CD14-positive monocyte (primary cell): ENCODE results near the gene PUM1. TPM values are rescaled to one million over a fixed set of nuclear protein-coding genes. Genes with fewer than 3 reads are reported as not detected.
A peak's percentile ranks its signal among the peaks of the same experiment; 100 is the strongest.

Source experiments
- DNase-seq, 3 donors: peaks; one replicate each; pipeline ENCODE4 v3.0.0-alpha.2; 2011 to 2022
- H2AFZ ChIP-seq: 2 replicates; pipeline ENCODE4 v1.6.0; 2012; ENCODE audit warnings: mild to moderate bottlenecking, low read depth, low read length, inconsistent platforms; ENCODE audit not compliant: insufficient read depth, poor library complexity, severe bottlenecking
- H3K27ac ChIP-seq, 2 donors: 1 replicate in 1 of 2; 2 replicates in 1 of 2; pipeline ENCODE4 v1.5.1; 2012 to 2013; ENCODE audit warnings: low read length in 2 of 2, control low read depth in 1 of 2, inconsistent platforms in 1 of 2, low read depth in 1 of 2, mild to moderate bottlenecking in 1 of 2
- H3K27me3 ChIP-seq, 2 donors: one replicate each; pipeline versions ENCODE4 v1.6.0 to v1.6.1; 2011 to 2013; ENCODE audit warnings: low read length in 2 of 2; ENCODE audit not compliant: control insufficient read depth in 2 of 2, insufficient read depth in 2 of 2
- H3K36me3 ChIP-seq, 2 donors: replicated peaks in 1 of 2; 1 replicate in 1 of 2; 2 replicates in 1 of 2; pipeline versions ENCODE4 v1.5.1 to v1.6.1; 2012 to 2013; ENCODE audit warnings: low read length in 2 of 2, control low read depth in 1 of 2, inconsistent platforms in 1 of 2, mild to moderate bottlenecking in 1 of 2; ENCODE audit not compliant: insufficient read depth in 2 of 2, control insufficient read depth in 1 of 2
- H3K4me1 ChIP-seq, 2 donors: 1 replicate in 1 of 2; 2 replicates in 1 of 2; pipeline versions ENCODE4 v1.5.1 to v1.6.1; 2012 to 2013; ENCODE audit warnings: low read length in 2 of 2, control low read depth in 1 of 2, inconsistent platforms in 1 of 2, mild to moderate bottlenecking in 1 of 2, moderate library complexity in 1 of 2; ENCODE audit not compliant: insufficient read depth in 2 of 2, control insufficient read depth in 1 of 2
- H3K4me2 ChIP-seq: replicated peaks from 2 replicates; pipeline ENCODE3; 2012; ENCODE audit warnings: low read length, moderate library complexity, mild to moderate bottlenecking; ENCODE audit not compliant: poor library complexity, severe bottlenecking; ENCODE audit errors: extremely low read depth
- H3K4me3 ChIP-seq, 3 experiments: fragments of 200-600 bp in 1 of 3; sonication (generic) in 1 of 3; replicated peaks in 1 of 3; 1 replicate in 2 of 3; 2 replicates in 1 of 3; pipeline ENCODE4 v1.5.1; 2011 to 2013; ENCODE audit warnings: low read length in 3 of 3, mild to moderate bottlenecking in 3 of 3, control low read depth in 2 of 3, low read depth in 2 of 3, inconsistent platforms in 1 of 3, moderate library complexity in 1 of 3
- H3K79me2 ChIP-seq: 2 replicates; pipeline ENCODE4 v1.6.0; 2012; ENCODE audit warnings: mild to moderate bottlenecking, control low read depth, inconsistent platforms, low read length, moderate library complexity; ENCODE audit not compliant: insufficient read depth
- H3K9ac ChIP-seq: 2 replicates; pipeline ENCODE4 v1.6.0; 2017; ENCODE audit warnings: low read length, mild to moderate bottlenecking; ENCODE audit not compliant: insufficient read depth, poor library complexity, severe bottlenecking
- H3K9me3 ChIP-seq, 2 donors: replicated peaks in 1 of 2; 1 replicate in 1 of 2; 2 replicates in 1 of 2; pipeline versions ENCODE4 v1.5.1 to v1.6.1; 2012 to 2013; ENCODE audit warnings: low read length in 2 of 2, control low read depth in 1 of 2; ENCODE audit not compliant: control insufficient read depth in 1 of 2, insufficient read depth in 1 of 2
- H4K20me1 ChIP-seq: 2 replicates; pipeline ENCODE4 v1.6.0; 2012; ENCODE audit warnings: mild to moderate bottlenecking, low read length, control low read depth, moderate library complexity; ENCODE audit not compliant: insufficient read depth
- H3K27ac Mint-ChIP-seq, 7 donors: one replicate each; pipeline ENCODE4 v1.8.0; 2020; ENCODE audit warnings: mild to moderate bottlenecking in 7 of 7, mixed read lengths in 7 of 7, moderate library complexity in 6 of 7, inconsistent platforms in 2 of 7
- H3K27me3 Mint-ChIP-seq, 3 donors: one replicate each; pipeline ENCODE4 v1.8.0; 2021 to 2022; ENCODE audit warnings: low read depth in 3 of 3, mild to moderate bottlenecking in 3 of 3, mixed read lengths in 3 of 3, moderate library complexity in 3 of 3, inconsistent platforms in 1 of 3
- H3K36me3 Mint-ChIP-seq, 2 donors: one replicate each; pipeline ENCODE4 v1.8.0; 2020; ENCODE audit warnings: mixed read lengths in 2 of 2, inconsistent platforms in 1 of 2, mild to moderate bottlenecking in 1 of 2
- H3K4me1 Mint-ChIP-seq: one replicate; pipeline ENCODE4 v1.8.0; 2020; ENCODE audit warnings: mild to moderate bottlenecking, mixed read lengths
- H3K4me3 Mint-ChIP-seq, 2 donors: one replicate each; pipeline ENCODE4 v1.8.0; 2020; ENCODE audit warnings: mild to moderate bottlenecking in 2 of 2, mixed read lengths in 2 of 2, moderate library complexity in 1 of 2
- H3K9me3 Mint-ChIP-seq, 7 donors: one replicate each; pipeline ENCODE4 v1.8.0; 2020 to 2022; ENCODE audit warnings: mixed read lengths in 7 of 7, mild to moderate bottlenecking in 6 of 7, moderate library complexity in 6 of 7, inconsistent platforms in 2 of 7
- WGBS: methylation state at CpG from one replicate; pipeline ENCODE4 v1.1.5; 2013; ENCODE audit warnings: missing lambda C conversion rate; ENCODE audit not compliant: insufficient coverage; 5-methylcytosine and 5-hydroxymethylcytosine counted together
- intact Hi-C, 2 donors: fragments of 100-400 bp; cut with micrococcal nuclease; formaldehyde crosslinking; loops; one replicate each; pipeline versions ENCODE4 v1.15.0 to v1.15.1; 2023
- polyA plus RNA-seq, 3 donors: library from polyadenylated mRNA; depleted of rRNA in 1 of 3; unstranded in 2 of 3; stranded (reverse) in 1 of 3; fragments of 300-500 nt in 2 of 3; fragments of >200 nt in 1 of 3; fragmentation: Illumina TruSeq in 2 of 3; gene quantifications; 1 replicate in 2 of 3; 2 replicates in 1 of 3; pipeline ENCODE4 v1.2.3, GENCODE V29; 2012 to 2021
- TF ChIP-seq, protein P1 (sequence below): fragments of 200-600 bp; IDR thresholded peaks from one replicate; pipeline ENCODE4 v1.8.0; 2022; ENCODE audit warnings: antibody characterized with exemption, mild to moderate bottlenecking

PUM1 gene
- polyA plus RNA-seq, 3 donors = 55.0 to 86.1 (median 62.4) TPM

DNA sequence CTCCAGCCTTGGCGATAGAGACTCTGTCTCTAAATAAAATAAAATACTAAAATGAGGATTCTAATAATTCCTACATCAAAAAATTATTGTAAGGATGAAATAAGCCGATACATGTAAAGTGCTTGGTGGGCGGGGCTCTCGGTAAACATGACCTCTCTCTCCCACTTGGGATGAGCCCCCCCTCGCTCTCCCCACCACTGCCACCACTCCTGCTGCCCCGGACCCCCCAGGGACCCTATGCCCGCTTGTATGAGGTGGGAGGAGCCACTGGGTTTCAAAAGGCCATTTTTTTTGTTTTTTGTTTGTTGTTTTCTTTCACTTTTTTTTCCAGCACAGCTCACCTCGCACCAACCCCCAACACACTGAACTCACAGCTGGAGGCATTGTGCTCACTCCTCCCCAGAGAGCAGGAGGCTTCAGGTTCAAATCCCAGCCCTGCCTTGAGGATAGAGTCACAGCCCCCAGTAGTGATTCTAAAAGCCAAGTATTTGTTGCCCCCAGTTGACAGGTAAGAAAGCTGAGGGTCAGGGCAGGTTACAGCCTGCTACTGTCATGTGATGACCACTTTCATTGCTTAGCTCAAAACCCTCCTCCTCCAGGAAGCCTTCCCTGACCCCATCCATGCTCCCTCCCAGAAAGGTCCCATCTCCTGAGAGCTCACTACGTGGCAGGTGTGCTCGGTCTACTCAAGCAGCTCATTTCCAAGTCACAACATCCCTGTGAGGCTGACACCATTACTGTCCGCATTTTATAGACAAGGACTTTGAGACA, 161.1 kb downstream of the PUM1 start:
- no peak for DNase-seq
- 90% methylated on average over 3 of the region's 11 CpGs for WGBS
- H4K20me1 ChIP-seq = peaks cover 7% of the 10 kb centered on the region
- Mint-ChIP-seq H3K4me1 (peaks cover 21% of the 10 kb centered on the region), H3K4me3 (peak overlapping the region in 1 of 2 donors; percentile 50), H3K27ac (peak overlapping the region in 1 of 7 donors; percentile 4), H3K9me3 (peaks cover 0 to 11% (median 7%) of the 10 kb centered on the region in 7 donors), H3K36me3 (peaks cover 7% of the 10 kb centered on the region in 2 donors), H3K27me3 (peaks cover 49 to 76% (median 64%) of the 10 kb centered on the region in 3 donors)
- no peak overlapping the region for H3K27ac ChIP-seq
- H3K9me3 ChIP-seq = peaks cover 0 to 3% of the 10 kb centered on the region in 2 donors
- H3K27me3 ChIP-seq = peaks cover 14 to 64% of the 10 kb centered on the region in 2 donors
- TF ChIP-seq, protein P1, sequence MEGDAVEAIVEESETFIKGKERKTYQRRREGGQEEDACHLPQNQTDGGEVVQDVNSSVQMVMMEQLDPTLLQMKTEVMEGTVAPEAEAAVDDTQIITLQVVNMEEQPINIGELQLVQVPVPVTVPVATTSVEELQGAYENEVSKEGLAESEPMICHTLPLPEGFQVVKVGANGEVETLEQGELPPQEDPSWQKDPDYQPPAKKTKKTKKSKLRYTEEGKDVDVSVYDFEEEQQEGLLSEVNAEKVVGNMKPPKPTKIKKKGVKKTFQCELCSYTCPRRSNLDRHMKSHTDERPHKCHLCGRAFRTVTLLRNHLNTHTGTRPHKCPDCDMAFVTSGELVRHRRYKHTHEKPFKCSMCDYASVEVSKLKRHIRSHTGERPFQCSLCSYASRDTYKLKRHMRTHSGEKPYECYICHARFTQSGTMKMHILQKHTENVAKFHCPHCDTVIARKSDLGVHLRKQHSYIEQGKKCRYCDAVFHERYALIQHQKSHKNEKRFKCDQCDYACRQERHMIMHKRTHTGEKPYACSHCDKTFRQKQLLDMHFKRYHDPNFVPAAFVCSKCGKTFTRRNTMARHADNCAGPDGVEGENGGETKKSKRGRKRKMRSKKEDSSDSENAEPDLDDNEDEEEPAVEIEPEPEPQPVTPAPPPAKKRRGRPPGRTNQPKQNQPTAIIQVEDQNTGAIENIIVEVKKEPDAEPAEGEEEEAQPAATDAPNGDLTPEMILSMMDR = no peak
- no peaks in the 10 kb centered on the region for H3K79me2 ChIP-seq
- no peak overlapping the region for H3K4me2 ChIP-seq
- intact Hi-C loops = no loop called here
- no peak overlapping the region for H2AFZ ChIP-seq
- no peak overlapping the region for H3K4me3 ChIP-seq
- H3K36me3 ChIP-seq = no peaks in the 10 kb centered on the region
- no peak overlapping the region for H3K9ac ChIP-seq
- H3K4me1 ChIP-seq = peaks cover 13 to 14% of the 10 kb centered on the region in 2 donors

DNA sequence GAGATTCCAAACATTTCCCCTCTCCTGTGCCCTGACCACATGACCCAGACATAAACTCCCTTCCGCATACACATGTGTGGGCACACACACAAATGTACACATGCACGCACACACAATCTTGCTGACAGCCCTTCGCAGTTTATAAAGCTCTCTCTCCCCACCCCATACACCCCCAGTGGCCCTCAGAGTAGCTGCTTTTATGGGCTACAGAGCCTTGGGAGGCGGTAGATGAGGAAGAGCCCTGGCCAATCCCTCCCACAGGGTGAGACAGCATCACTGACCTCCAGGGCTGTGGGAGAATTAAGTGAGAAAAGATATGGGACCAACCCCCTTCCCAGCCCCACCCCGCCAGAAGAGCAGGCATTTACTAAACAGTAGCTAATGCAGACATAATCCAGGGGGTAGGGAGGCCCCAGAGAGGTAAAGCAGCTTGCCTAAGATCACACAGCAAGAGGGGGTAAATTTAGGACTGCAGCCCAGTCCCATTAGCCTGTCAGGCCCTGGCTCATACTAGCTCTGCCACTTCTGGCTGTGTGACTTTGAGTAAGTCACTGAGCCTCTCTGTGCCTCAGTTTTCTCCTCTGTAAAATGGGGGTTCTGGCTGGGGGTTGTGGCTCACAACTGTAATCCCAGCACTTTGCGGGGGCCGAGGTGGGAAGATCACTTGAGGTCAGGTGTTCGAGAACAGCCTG, 162.0 kb downstream of the PUM1 start:
- Histone ChIP-seq H2AFZ (no peak overlapping the region), H3K27ac (no peak overlapping the region), H4K20me1 (peaks cover 7% of the 10 kb centered on the region), H3K4me2 (no peak overlapping the region), H3K9me3 (peaks cover 0 to 3% of the 10 kb centered on the region in 2 donors), H3K9ac (no peak overlapping the region), H3K79me2 (no peaks in the 10 kb centered on the region), H3K27me3 (peaks cover 14 to 59% of the 10 kb centered on the region in 2 donors), H3K4me3 (no peak overlapping the region), H3K36me3 (no peaks in the 10 kb centered on the region), H3K4me1 (peaks cover 7 to 9% of the 10 kb centered on the region in 2 donors)
- TF ChIP-seq, protein P1 = no peak
- intact Hi-C loops = no loop called here
- H3K9me3 Mint-ChIP-seq = peaks cover 0 to 9% (median 6%) of the 10 kb centered on the region in 7 donors
- peaks cover 49 to 78% (median 58%) of the 10 kb centered on the region in 3 donors for H3K27me3 Mint-ChIP-seq
- WGBS = 76% methylated on average over 3 of the region's 8 CpGs
- peaks cover 7% of the 10 kb centered on the region in 2 donors for H3K36me3 Mint-ChIP-seq
- peaks cover 15% of the 10 kb centered on the region for H3K4me1 Mint-ChIP-seq
- peak overlapping the region in 1 of 7 donors; percentile 8 for H3K27ac Mint-ChIP-seq
- DNase-seq = no peak
- H3K4me3 Mint-ChIP-seq = peak overlapping the region in 1 of 2 donors; percentile 39
